GM20000 (cell line): ENCODE measurements around the gene PLD3.

Experiments
- DNase-seq: peaks from one replicate; pipeline ENCODE4 v3.0.0; 2012; ENCODE audit warnings: low spot score
- TF ChIP-seq, protein P1 (sequence below): IDR thresholded peaks from 2 replicates; pipeline ENCODE4 v1.5.1; 2012; ENCODE audit warnings: mild to moderate bottlenecking, control low read depth; ENCODE audit errors: extremely low read depth, missing control alignments

The PLD3 gene

GRCh38 chr19:40371802-40372122 lies 23.3 kb downstream of the PLD3 start:
- TF ChIP-seq, protein P1, sequence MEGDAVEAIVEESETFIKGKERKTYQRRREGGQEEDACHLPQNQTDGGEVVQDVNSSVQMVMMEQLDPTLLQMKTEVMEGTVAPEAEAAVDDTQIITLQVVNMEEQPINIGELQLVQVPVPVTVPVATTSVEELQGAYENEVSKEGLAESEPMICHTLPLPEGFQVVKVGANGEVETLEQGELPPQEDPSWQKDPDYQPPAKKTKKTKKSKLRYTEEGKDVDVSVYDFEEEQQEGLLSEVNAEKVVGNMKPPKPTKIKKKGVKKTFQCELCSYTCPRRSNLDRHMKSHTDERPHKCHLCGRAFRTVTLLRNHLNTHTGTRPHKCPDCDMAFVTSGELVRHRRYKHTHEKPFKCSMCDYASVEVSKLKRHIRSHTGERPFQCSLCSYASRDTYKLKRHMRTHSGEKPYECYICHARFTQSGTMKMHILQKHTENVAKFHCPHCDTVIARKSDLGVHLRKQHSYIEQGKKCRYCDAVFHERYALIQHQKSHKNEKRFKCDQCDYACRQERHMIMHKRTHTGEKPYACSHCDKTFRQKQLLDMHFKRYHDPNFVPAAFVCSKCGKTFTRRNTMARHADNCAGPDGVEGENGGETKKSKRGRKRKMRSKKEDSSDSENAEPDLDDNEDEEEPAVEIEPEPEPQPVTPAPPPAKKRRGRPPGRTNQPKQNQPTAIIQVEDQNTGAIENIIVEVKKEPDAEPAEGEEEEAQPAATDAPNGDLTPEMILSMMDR, result no peak
- no peak for DNase-seq

DNA sequence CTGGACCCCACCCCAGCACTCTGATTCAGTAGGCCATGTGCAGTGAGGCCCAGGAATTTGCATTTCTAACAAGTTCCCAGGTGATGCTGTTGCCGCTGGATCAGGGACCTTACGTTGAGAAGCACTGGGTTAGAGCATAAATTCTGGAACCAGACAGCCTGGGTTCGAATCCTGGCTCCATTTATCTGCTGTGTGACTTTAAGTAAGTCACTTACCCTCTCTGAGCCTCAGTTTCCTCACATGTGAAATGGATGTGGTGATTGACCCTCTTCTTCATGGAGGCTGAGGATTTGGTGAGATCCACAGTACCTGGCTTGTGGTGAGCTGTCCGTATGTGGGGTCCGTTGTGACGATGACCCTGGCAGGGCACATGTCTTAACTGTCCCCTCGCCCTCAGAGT lies 25.6 kb downstream of the PLD3 start:
- no peak for DNase-seq
- TF ChIP-seq, protein P1, result no peak

DNA sequence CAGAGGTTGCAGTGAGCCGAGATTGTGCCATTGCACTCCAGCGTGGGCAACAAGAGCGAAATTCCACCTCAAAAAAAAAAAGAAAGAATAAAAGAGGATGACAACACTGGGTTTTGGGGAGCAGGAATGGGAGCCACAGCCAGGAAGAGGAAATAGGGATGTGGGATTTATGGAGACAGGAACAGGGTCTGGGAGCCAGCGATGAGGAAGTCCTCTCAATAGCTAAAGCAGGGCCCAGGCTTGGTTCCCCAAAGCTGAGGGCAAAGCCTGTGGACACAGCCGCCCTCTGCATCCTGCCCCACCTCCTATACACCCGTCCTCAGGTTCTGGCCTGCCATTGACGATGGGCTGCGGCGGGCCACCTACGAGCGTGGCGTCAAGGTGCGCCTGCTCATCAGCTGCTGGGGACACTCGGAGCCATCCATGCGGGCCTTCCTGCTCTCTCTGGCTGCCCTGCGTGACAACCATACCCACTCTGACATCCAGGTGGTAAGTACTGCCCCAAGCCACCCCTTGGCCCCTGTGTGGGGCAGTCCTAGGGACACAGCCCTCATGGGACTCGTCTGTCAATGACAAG lies 27.9 kb downstream of the PLD3 start:
- TF ChIP-seq, protein P1, result no peak
- DNase-seq, result no peak

DNA sequence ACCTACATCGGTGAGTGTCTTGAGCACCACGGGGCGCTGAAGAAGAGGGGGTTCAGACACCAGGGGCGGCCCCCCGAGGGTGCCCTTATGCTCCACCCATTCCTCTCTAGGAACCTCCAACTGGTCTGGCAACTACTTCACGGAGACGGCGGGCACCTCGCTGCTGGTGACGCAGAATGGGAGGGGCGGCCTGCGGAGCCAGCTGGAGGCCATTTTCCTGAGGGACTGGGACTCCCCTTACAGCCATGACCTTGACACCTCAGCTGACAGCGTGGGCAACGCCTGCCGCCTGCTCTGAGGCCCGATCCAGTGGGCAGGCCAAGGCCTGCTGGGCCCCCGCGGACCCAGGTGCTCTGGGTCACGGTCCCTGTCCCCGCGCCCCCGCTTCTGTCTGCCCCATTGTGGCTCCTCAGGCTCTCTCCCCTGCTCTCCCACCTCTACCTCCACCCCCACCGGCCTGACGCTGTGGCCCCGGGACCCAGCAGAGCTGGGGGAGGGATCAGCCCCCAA lies 29.4 kb downstream of the PLD3 start:
- DNase-seq, result no peak
- TF ChIP-seq, protein P1, result no peak

DNA sequence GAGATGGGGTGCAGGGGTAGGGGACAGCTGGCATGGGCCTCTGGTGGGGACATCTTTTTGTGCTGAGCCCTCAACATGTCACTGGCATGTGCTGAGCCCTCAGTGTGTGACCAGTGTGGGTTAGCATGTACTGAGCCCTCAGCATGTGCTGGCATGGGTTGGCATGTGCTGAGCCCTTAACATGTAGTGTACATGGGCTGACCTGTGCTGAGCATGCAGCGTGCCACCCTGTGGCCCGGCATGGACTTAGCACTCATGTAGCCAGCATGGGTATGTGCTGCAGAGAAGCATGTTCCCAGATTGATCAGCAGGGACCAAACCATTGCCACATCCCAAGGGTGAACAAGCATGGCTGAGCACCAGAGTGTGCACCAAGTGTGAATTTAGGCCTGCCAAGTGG lies 30.0 kb downstream of the PLD3 start:
- TF ChIP-seq, protein P1, result no peak

DNA sequence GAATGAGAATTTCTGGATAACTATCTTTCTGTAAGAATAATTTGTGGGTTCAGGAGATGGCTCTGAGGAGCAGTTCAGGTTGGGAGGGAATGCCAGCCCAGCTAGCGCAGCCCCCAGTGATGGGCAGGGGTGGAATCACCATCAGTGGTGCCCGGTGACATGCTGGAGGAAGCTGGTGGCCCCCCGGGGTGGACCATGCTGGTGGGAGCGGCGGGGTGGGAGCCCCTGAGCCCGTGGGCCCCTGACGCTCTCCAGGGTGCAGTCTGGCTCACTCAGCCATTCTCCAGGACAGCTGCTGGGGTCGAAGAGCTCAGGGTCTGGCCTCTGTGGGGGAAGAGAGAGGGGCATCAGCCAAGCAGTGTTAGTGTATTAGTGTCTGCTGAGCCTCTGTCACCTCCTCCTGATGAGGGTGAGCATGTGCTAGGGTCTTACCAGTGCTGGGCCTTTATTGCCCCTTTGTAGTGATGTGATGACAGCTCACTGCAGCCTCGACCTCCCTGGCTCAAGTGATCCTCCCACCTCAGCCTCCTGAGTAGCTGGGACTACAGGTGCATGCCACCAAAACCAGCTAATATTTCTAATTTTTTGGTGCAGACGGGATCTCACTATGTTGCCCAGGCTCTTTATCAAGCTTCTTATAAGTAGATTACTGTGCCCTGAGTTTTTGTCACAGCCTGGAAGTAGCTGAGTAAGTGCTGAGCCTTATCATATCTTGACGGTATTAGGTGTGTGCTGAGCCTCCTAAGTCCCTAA lies 31.1 kb downstream of the PLD3 start:
- TF ChIP-seq, protein P1, result no peak
- DNase-seq, result no peak

More for the DNA sequence above, 30.0 kb downstream of the PLD3 start:
- DNase-seq, result no peak

- DNase-seq, result no peak
- TF ChIP-seq, protein P1, result no peak
These were observed 31.9 kb downstream of the PLD3 start for GRCh38 chr19:40380199-40381037.
